ENCODE data around the gene SLC12A3. TPM values are rescaled to one million over a fixed set of nuclear protein-coding genes. Genes with fewer than 3 reads are reported as not detected.

Gene SLC12A3
- polyA plus RNA-seq, 2 of the 4 experiments (the other 2 are of a cell fraction), result 0.08 to 0.09 TPM

GRCh38 chr16:56960681-56961281 lies 95.8 kb downstream of the SLC12A3 start:
- no peak for FAIRE-seq
- 74% methylated on average over 10 of the region's 13 CpGs for WGBS (ENCODE audit: missing lambda C conversion rate)
- Histone ChIP-seq H3K4me3 (no peak overlapping the region), H3K4me1 (0 out of 3 replicates have a peak, but pooled peaks cover 3% of the 10 kb centered on the region), H3K9me3 (no peaks in the 10 kb centered on the region), H3K27ac (no peak overlapping the region), H3K4me2 (no peak overlapping the region)
- no peak for DNase-seq (ENCODE audit: low read depth in 1 of 2, low spot score in 1 of 2)
- POLR2A ChIA-PET, result no interaction called here
- CTCF ChIA-PET, result interaction anchor here (1.3 to 1.7 kb wide), 2 partner anchors 9 to 10 kb away, joined by 3 to 4 read pairs; no protein-coding TSS in a partner anchor
- ATAC-seq, result no peak
- TF ChIP-seq RFX5 (IDR thresholded peaks at IDR 0.05), result no peak
- TF ChIP-seq TP53 (CRISPR knock-in tag; IDR thresholded peaks at IDR 0.05), result no peak
- no peak for TF ChIP-seq RARB (CRISPR knock-in tag; IDR thresholded peaks at IDR 0.05)
- no peak for TF ChIP-seq EHMT2 (IDR thresholded peaks at IDR 0.05; ENCODE audit: low read depth)
- no peak for TF ChIP-seq FOXS1 (CRISPR knock-in tag; IDR thresholded peaks at IDR 0.05)
- no peak for TF ChIP-seq RAD21 (conservative IDR thresholded peaks at IDR 0.05 in 1 of 2, IDR thresholded peaks at IDR 0.05 in 1 of 2)
- TF ChIP-seq CTCF (IDR thresholded peaks at IDR 0.05), result no peak
- no peak for TF ChIP-seq ZSCAN20 (CRISPR knock-in tag; IDR thresholded peaks at IDR 0.05)
- TF ChIP-seq HOXA7 (CRISPR knock-in tag; IDR thresholded peaks at IDR 0.05), result no peak
- TF ChIP-seq CBX2 (IDR thresholded peaks at IDR 0.05; ENCODE audit: borderline replicate concordance, low read depth), result no peak
- TF ChIP-seq PHF8 (IDR thresholded peaks at IDR 0.05; ENCODE audit: borderline replicate concordance, low read depth), result no peak
- no peak for TF ChIP-seq KDM1A (IDR thresholded peaks at IDR 0.05; ENCODE audit: low read depth)
- no peak for TF ChIP-seq NFE2L2 (conservative IDR thresholded peaks at IDR 0.05; ENCODE audit: low read length)

GRCh38 chr16:56961386-56961785 lies 96.4 kb downstream of the SLC12A3 start:
- CTCF ChIA-PET, result interaction anchor here (1.3 to 1.7 kb wide), 5 partner anchors 9 to 123 kb away, joined by 3 to 4 read pairs (median 3); no protein-coding TSS in a partner anchor
- ATAC-seq (no peak), FAIRE-seq (no peak)

More at GRCh38 chr16:56961386-56961785, 96.4 kb downstream of the SLC12A3 start:
- no peak for TF ChIP-seq EP300 (IDR thresholded peaks at IDR 0.05)
- no peak for TF ChIP-seq NPAS2 (CRISPR knock-in tag; IDR thresholded peaks at IDR 0.05; ENCODE audit: borderline replicate concordance)
- TF ChIP-seq CEBPB (IDR thresholded peaks at IDR 0.05), result no peak
- TF ChIP-seq PHF8 (IDR thresholded peaks at IDR 0.05; ENCODE audit: borderline replicate concordance, low read depth), result no peak
- TF ChIP-seq HMGXB4 (CRISPR knock-in tag; IDR thresholded peaks at IDR 0.05; ENCODE audit: borderline replicate concordance), result no peak
- TF ChIP-seq MYC (IDR thresholded peaks at IDR 0.05; ENCODE audit: borderline replicate concordance, low read length), result no peak
- no peak for TF ChIP-seq ZNF302 (CRISPR knock-in tag; IDR thresholded peaks at IDR 0.05)
- TF ChIP-seq FOXS1 (CRISPR knock-in tag; IDR thresholded peaks at IDR 0.05), result no peak
- no peak for TF ChIP-seq ZSCAN20 (CRISPR knock-in tag; IDR thresholded peaks at IDR 0.05)
- no peak for TF ChIP-seq HDAC2 (IDR thresholded peaks at IDR 0.05)
- TF ChIP-seq TFCP2L1 (CRISPR knock-in tag; IDR thresholded peaks at IDR 0.05), result no peak
- TF ChIP-seq CTCF (IDR thresholded peaks at IDR 0.05), result no peak
- TF ChIP-seq ESRRA (IDR thresholded peaks at IDR 0.05; ENCODE audit: borderline replicate concordance, low read length), result no peak
- TF ChIP-seq ZFP36 (IDR thresholded peaks at IDR 0.05; ENCODE audit: borderline replicate concordance, partially characterized antibody), result no peak
- no peak for TF ChIP-seq EHF (CRISPR knock-in tag; IDR thresholded peaks at IDR 0.05)
- no peak for TF ChIP-seq ZC3H11A (IDR thresholded peaks at IDR 0.05)
- TF ChIP-seq FOSB (CRISPR knock-in tag; IDR thresholded peaks at IDR 0.05), result no peak
- TF ChIP-seq KDM5A (IDR thresholded peaks at IDR 0.05), result no peak
- no peak for TF ChIP-seq KDM1A (IDR thresholded peaks at IDR 0.05; ENCODE audit: low read depth)
- Histone ChIP-seq H3K9me3 (no peaks in the 10 kb centered on the region), H3K4me1 (0 out of 3 replicates have a peak, but pooled peaks cover 3% of the 10 kb centered on the region), H3K27ac (no peak overlapping the region), H3K4me3 (no peak overlapping the region), H3K4me2 (no peak overlapping the region)
- 56% methylated on average over 3 of the region's 3 CpGs for WGBS (ENCODE audit: missing lambda C conversion rate)
- no peak for DNase-seq (ENCODE audit: low read depth in 1 of 2, low spot score in 1 of 2)
- POLR2A ChIA-PET, result no interaction called here

All from A549 (cell line).